ENCODE data around the gene PARD3B.

DNA sequence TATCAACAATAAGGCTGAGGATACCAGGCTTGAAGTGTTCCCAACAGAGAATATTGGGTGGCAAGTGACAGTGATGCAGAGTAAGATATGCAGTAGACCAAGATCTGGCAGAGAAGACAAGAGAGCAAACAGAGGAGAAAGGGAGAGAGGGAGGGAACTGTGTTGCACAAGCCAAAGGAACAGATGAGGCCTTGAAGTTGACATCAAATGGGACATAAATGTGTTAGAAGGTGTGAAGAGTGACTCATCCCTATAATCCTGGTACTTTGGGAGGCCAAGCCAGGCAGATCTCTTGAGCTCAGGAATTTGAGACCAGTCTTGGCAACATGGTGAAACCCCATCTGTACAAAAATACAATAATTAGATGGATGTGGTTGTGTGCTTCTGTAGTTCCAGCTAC is 342.9 kb downstream of the PARD3B start:
- TF ChIP-seq, protein P1, sequence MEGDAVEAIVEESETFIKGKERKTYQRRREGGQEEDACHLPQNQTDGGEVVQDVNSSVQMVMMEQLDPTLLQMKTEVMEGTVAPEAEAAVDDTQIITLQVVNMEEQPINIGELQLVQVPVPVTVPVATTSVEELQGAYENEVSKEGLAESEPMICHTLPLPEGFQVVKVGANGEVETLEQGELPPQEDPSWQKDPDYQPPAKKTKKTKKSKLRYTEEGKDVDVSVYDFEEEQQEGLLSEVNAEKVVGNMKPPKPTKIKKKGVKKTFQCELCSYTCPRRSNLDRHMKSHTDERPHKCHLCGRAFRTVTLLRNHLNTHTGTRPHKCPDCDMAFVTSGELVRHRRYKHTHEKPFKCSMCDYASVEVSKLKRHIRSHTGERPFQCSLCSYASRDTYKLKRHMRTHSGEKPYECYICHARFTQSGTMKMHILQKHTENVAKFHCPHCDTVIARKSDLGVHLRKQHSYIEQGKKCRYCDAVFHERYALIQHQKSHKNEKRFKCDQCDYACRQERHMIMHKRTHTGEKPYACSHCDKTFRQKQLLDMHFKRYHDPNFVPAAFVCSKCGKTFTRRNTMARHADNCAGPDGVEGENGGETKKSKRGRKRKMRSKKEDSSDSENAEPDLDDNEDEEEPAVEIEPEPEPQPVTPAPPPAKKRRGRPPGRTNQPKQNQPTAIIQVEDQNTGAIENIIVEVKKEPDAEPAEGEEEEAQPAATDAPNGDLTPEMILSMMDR (IDR thresholded peaks at IDR 0.05; ENCODE audit: insufficient read depth, low read length, poor library complexity, severe bottlenecking), result no peak
- no peak for TF ChIP-seq EZH2phosphoT487 (conservative IDR thresholded peaks at IDR 0.05; ENCODE audit: low read length)

Measured in SU-DHL-6 (cell line).